VCaP (cell line): ENCODE results near the gene ZC3H4.
A peak's percentile ranks its signal among the peaks of the same experiment; 100 is the strongest.

Source experiments
- H3K27ac ChIP-seq: fragments of 450-650 bp; 2 replicates; pipeline ENCODE4 v1.5.1; 2017
- TF ChIP-seq, protein P1 (sequence below): fragments of 450-650 bp; conservative IDR thresholded peaks from 2 replicates; pipeline ENCODE4 v1.5.1; 2017; ENCODE audit warnings: mild to moderate bottlenecking, moderate library complexity

Gene ZC3H4

DNA sequence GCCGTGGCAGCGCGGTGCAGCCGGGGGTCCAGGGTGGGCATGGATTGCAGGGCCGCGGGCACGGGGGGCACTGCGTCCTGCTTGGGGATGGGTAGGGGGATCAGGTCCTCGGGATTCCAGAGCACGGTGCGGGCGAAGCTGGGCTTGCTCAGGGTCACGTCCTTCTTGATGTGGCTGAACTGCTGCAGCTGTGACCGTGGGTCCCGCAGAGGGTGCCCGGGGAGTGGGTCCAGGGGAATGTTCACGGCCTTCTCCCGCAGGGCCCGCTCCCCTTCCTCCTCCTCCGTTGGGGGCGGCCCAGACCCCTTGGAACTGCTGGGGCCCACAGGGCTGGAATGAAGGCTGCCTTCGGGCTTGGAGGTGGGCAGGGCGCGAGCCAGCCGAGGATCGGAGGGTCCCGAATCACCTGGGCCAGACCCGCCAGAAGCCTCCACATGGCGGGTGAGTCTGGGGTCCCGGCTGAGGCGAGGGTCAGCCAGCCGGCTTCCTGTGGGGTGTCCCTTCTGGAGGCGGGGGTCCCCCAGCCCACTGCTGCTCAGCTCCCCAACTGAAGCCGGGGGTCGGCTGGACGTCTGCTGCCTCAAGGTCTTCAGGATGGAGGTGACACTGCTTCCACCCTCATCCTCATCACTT lies 46.2 kb downstream of the ZC3H4 start:
- H3K27ac ChIP-seq, result no peak overlapping the region
- TF ChIP-seq, protein P1, sequence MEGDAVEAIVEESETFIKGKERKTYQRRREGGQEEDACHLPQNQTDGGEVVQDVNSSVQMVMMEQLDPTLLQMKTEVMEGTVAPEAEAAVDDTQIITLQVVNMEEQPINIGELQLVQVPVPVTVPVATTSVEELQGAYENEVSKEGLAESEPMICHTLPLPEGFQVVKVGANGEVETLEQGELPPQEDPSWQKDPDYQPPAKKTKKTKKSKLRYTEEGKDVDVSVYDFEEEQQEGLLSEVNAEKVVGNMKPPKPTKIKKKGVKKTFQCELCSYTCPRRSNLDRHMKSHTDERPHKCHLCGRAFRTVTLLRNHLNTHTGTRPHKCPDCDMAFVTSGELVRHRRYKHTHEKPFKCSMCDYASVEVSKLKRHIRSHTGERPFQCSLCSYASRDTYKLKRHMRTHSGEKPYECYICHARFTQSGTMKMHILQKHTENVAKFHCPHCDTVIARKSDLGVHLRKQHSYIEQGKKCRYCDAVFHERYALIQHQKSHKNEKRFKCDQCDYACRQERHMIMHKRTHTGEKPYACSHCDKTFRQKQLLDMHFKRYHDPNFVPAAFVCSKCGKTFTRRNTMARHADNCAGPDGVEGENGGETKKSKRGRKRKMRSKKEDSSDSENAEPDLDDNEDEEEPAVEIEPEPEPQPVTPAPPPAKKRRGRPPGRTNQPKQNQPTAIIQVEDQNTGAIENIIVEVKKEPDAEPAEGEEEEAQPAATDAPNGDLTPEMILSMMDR, result no peak

DNA sequence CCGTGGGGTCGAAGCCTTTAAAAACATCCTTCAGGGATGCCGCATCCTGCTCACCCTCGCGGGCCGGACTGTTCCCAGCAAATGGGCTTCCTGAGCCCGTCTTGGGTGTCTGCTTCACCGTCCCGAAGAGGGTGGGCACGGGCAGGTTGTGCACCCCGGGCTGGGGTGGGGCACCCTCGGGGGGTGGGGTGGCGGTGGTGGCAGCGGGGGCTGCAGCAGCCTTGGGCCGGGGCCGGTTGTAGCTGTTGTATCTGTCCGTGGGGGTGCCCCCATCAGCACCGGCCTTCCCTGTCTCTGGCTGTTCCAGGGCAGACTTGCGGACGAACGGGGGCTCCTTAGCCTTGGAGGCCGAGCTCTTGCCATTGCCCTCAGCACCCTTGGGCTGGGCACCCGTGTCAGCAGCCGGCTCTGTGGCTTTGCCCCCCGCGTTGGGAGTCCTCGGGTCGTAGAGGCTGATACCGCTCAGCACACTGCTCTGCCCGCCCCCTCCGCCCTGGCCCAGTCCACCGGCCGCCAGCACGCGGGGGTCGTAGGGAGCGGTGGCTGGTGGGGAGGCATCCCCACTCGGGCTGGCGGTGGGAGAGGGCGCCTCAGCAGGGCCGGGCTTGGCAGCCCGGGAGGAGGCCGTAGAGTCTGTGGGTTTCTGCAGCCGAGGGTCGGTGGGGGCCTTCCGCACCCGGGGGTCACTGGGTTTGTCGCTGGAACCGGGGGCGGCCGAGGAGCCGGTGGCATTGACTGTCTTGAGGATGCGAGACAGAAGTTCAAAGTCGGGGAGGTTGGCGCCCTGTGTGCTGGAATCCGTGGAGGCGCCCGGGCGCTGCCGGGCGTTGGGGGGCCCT lies 47.0 kb downstream of the ZC3H4 start:
- no peak overlapping the region for H3K27ac ChIP-seq
- TF ChIP-seq, protein P1, result no peak

DNA sequence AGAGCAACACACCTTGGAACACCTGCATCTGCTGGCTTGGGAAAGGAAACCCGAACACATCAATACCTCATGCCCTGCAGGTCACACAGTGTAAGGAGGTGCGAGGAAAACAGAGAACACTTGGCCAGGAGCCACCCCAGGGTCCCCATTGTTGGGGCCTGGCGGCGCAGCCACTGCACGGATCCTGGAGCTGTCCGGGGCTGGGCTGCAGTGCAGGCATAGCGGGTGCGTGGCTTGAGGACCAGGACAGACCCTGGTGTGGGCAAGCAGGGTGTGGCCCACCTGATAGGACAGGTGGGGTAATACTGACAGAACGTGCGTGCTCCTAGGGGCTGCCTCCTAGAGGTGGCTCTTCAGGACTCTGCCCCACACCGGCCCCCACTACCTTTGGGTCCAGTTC lies 48.3 kb downstream of the ZC3H4 start:
- TF ChIP-seq, protein P1, result no peak
- no peak overlapping the region for H3K27ac ChIP-seq

DNA sequence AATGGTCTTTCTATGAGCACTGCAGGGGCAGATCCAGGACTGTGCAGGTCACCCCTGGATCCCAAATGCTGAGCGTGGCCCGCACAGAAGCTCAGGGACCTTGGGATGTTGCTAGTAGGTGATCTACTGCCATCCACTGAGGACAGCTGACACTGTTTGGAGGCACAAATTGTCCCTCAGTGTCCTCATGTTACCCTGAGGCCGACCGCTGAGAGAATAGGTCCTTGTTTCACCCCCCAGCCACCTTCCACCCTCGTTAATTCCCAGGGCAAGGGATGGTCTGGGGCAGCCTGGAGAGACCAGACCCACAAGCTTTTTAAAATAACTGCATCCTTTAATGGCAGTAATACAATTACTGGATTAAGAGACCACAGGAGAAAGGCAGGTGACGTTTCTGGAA lies 49.7 kb downstream of the ZC3H4 start:
- H3K27ac ChIP-seq, result no peak overlapping the region
- TF ChIP-seq, protein P1, result no peak

DNA sequence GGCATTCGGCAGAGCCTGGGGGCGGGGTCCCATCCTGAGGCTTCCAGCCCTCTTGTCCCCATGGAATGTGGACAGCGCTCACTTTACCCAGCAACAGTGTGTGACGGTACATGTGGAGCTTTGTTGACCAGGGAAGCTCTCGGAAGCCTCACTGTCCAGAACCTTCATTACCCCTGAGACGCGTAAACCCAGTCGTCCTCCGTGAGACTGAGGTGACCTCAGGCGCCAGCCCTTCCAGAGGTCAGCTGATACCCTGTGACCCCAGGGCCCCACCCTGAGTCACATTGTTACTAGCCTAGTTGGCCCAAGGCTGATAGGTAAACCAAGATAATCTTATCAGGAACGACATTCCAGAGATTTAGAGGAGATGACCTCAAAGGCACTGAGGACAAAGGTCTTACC lies 55.0 kb downstream of the ZC3H4 start:
- TF ChIP-seq, protein P1, result no peak
- no peak overlapping the region for H3K27ac ChIP-seq

DNA sequence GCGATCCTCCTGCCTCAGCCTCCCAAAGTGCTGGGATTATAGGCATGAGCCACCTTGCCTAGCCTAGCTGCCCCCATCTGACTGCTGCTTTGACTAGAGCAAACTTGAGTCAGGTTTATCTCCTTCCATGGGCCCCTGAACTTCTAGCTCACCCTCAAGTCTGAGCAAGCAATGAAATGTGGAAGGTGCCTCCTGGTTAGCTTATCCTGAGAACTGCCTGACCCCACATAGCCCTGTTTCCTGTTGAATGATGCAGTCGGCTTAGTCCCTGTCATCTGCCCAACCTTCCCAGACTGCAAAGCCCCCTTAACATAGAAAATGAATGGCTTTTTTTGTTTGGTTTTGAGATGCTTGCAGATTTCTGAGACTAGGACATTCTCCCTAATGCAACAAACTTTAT lies 56.2 kb downstream of the ZC3H4 start:
- no peak overlapping the region for H3K27ac ChIP-seq
- TF ChIP-seq, protein P1, result no peak

DNA sequence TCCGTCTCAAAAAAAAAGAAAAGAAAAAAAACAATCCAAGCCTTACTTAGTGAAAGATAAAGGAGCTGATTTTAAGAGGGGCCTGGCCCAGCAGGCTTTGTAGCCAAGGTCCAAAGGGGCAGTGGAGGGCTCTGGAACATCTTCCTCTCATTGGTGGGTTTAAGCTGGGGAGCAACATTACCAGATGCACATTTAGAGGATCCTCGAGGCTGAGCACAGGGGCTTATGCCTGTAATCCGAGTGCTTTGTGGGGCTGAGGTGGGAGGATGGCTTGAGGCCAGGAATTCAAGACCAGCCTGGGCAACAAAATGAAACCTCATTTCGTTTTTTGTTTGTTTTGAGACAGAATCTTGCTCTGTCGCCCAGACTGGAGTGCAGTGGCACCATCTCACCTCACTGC lies 57.2 kb downstream of the ZC3H4 start:
- no peak overlapping the region for H3K27ac ChIP-seq
- TF ChIP-seq, protein P1, result no peak

DNA sequence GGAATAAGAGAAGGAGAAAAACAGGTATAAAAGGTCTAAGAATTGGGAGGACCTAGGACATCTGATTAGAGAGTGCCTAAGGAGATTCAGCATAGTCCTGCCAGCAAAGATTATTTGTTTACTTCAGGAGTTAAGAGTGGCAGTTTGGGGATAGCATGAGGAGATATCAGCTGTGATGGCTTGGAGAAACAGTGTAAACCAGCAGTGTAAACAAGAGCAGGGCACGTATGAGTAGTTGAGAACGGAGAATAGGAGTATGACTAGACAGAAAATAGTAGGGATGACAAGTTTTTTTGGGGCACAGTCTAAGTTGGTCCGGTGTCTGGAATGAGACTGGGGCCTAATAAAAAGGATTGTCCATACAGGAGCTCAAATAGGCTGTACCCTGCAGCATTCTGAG lies 63.0 kb downstream of the ZC3H4 start:
- H3K27ac ChIP-seq, result 0 out of 2 replicates have a peak overlapping the region, but pooled peaks have one; percentile 16
